GM13977 (cell line): ENCODE measurements around the gene FEM1B.
"Not testable (repeated sequence)": the region's sequence is repeated elsewhere in the genome, so short reads cannot be mapped to it uniquely, and the experiment has no call there.

ENCODE experiments used
- DNase-seq: peaks from one replicate; pipeline ENCODE4 v3.0.0; 2012; ENCODE audit warnings: low spot score
- CTCF ChIP-seq: IDR thresholded peaks from 2 replicates; pipeline ENCODE4 v1.5.1; 2012; ENCODE audit warnings: mild to moderate bottlenecking, control low read depth; ENCODE audit not compliant: insufficient read depth; ENCODE audit errors: extremely low read depth, missing control alignments
- in situ Hi-C: fragments of 300-500 bp; cut with MboI; formaldehyde crosslinking; loops from one replicate; pipeline ENCODE4 v1.12.0; 2022; ENCODE audit warnings: low sequenced_read_pairs, low pct_unique_long_range_greater_than_20kb, mixed read lengths, inconsistent platforms; ENCODE audit not compliant: unreplicated experiment

Gene FEM1B

GRCh38 chr15:68231102-68231818 is 46.3 kb upstream of the FEM1B start:
- DNase-seq: no peak
- in situ Hi-C loops: no loop called here
- TF ChIP-seq CTCF: no peak

GRCh38 chr15:68232449-68232848 is 45.1 kb upstream of the FEM1B start:
- in situ Hi-C loops: no loop called here
- TF ChIP-seq CTCF: no peak
- DNase-seq: no peak

- in situ Hi-C loops: no loop called here
- no peak for DNase-seq
- TF ChIP-seq CTCF: no peak
Measured at GRCh38 chr15:68232937-68233336, 44.6 kb upstream of the FEM1B start.

- DNase-seq: no peak
- no peak for TF ChIP-seq CTCF
- in situ Hi-C loops: no loop called here
Measured at GRCh38 chr15:68234060-68234459, 43.5 kb upstream of the FEM1B start.

GRCh38 chr15:68234520-68234919 is 43.0 kb upstream of the FEM1B start:
- in situ Hi-C loops, DNase-seq: not testable (repeated sequence)

GRCh38 chr15:68235022-68235421 is 42.5 kb upstream of the FEM1B start:
- DNase-seq: no peak

More at GRCh38 chr15:68235022-68235421, 42.5 kb upstream of the FEM1B start:
- no peak for TF ChIP-seq CTCF
- in situ Hi-C loops: no loop called here
